ENCODE results near the gene AMN.

The AMN gene

DNA sequence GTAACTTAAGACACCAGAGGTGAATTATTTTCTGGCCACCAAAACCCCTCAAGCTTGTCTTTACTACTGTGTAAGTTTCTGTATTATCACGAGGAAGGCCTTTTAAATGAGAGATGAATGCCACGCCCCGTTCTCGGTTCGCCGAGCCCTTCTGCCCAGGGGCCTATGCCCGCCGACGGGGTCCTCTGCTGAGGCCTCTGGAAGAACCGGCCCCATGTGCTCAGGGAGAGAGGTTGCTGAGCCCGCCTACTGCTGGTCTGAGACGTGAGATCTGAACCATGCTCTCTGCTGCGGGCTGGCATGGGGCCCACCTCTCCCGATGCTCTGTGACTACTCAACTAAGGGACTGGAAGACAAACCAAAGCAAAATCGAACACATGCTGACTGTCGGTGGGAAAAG, 21.0 kb downstream of the AMN start:
- DNase-seq (ENCODE audit: low read depth in 2 of 3, low spot score in 1 of 3) = no peak

GRCh38 chr14:102943979-102944378, 21.5 kb downstream of the AMN start:
- DNase-seq (ENCODE audit: low read depth in 2 of 3, low spot score in 1 of 3) = no peak

DNA sequence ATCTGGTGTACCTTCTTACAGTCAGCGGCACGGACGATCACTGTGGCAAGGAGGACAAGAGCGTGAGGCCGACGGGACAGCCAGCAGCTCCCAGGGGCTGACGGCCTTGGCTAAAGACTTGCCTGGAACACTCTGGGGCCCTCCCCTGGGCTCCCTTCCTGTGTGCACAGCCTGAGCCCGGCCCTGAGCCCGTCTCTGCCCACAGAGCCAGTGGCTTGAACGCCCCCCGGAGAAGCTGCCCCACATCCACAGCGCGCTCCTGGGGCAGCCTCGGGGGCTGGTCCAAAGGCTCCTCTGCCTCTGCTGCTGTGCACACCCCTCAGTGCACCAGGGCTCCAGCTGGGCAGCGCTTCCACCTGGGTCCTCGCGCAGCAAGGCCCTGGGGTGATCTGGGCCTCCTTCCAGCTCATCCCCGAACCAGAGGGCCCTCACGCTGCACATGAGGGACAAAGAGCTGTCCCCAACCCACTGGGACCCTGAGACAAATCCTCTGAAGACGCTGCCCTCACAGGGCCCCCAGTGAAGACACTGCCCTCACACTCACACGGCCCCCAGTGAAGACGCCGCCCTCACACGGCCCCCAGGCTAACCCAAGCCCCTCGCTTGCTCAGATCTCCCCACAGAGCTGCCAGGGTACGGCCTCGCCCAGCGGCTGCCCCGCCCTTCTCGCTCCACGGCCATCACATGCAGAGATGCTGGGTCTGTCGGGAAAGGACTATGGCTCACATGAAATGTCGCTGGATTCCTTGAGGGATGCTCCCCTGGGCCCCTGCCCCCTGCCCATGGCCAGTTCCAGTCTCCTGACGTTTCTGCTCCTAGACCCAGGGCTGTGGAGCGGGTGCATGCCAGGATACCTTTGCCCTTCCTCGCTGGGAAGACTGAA, 22.2 kb downstream of the AMN start:
- DNase-seq (ENCODE audit: low read depth in 2 of 3, low spot score in 1 of 3) = no peak

GRCh38 chr14:102945346-102946130, 23.1 kb downstream of the AMN start:
- no peak for DNase-seq (ENCODE audit: low read depth in 2 of 3, low spot score in 1 of 3)

DNA sequence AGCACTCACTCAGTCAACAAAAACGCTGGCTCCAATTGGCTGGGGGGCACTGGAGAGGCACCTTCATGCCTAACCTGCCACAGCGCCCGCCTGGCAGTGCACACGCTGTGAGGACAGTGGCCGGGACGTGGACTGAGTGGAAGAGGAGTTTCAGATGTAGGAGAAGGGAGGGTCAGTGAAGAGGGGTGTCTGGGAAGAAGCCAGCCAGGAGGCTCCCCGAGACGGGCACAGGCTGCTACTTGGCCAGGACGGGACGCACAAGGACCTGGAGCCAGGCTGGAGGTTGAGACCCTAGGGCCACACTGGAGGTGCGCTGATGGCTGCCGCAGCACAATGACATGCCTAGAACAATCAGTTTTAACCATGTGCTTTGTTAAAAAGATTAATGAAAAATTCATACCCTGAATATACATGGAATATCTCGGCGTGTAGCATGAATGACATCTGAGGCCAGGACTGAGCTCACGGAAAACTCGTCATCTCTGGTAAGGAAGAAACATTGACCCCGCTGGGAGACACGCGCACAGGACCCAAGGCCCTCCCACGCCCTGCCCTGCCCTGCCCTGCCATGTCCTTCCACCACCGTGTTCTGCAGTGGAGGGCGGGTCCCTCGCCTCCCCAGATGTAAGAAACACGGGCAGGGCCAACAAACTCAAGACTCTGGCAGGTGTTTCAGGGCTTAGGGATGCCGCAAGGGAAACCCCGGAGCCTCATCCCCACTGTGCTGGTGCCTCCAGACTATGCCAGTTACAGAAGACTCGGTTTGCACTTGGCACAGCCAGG, 25.0 kb downstream of the AMN start:
- no peak for DNase-seq (ENCODE audit: low read depth in 2 of 3, low spot score in 1 of 3)

DNA sequence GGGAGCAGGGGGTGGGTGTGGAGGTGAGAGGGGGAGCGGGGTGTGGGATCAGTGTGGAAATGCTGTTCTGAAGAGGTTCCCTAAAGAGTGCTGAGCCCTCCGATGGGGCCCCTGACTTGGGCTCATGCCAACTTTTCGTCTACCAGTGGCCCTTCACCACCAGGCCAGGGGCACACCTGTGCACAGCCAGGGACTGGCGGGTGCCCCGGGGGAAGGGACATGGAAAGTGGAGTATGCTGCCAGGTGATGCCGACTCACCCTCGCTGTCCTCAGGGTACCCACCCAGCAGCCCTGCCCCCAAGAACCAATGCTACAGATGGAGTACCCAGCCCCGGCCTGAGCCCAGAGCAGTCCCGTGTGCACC, 26.2 kb downstream of the AMN start:
- no peak for DNase-seq (ENCODE audit: low read depth in 2 of 3, low spot score in 1 of 3)

- peak in 1 of 3 donors; percentile 17 for DNase-seq (ENCODE audit: low read depth in 2 of 3, low spot score in 1 of 3)
Measured at GRCh38 chr14:102949062-102949800, 26.8 kb downstream of the AMN start.

DNA sequence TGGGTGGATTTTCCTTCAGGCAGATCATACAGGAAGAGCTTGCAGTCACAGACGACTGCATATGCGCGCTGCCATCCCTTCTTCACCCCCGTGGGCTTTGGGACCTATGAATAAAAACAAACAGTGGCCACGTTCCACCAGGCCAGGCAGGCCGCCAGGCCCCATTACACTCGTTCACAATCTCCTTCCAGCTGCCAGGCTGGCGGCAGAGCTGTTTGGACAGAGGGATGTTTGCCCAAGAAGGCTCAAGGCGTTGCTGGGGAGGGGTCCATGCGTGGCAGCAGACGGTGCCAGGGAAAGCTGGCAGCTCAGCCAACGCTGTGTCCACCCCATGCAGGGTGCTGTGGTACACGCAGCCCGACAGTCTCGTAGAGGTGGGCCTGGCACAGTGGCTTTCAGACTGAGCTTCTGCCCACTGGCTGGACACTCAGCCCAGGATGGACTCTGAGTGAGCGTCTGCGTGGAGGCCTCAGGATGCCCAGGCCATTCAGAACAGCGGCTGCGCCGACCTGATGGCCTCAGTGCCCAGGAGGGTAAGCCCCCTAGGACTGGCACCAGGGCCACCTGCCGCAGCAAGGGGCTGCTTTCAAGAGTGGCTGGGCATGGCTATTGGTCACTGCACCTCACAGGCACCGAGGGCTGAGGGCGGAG, 27.5 kb downstream of the AMN start:
- no peak for DNase-seq (ENCODE audit: low read depth in 2 of 3, low spot score in 1 of 3)

GRCh38 chr14:102951034-102951433, 28.6 kb downstream of the AMN start:
- DNase-seq (ENCODE audit: low read depth in 2 of 3, low spot score in 1 of 3) = no peak

DNA sequence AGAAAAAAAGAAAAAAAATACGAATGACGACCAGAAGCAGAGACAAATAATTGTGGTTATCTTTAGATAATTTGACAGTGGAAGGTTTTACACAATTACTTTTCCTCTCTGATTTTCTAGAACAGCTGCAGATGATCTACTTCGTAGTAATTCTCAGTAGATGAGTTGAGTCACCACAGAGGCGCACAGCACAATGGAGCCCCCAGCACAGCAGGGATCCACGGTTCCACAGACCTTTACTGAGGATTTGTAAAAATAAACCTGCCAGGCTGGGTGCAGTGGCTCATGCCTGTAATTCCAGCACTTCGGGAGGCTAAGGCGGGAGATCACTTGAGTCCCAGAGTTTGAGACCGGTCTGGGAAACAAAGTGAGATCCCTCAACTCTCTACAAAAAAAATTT, 29.3 kb downstream of the AMN start:
- no peak for DNase-seq (ENCODE audit: low read depth in 2 of 3, low spot score in 1 of 3)

- no peak for DNase-seq (ENCODE audit: low read depth in 2 of 3, low spot score in 1 of 3)
Measured at GRCh38 chr14:102952276-102952675, 29.8 kb downstream of the AMN start.

DNA sequence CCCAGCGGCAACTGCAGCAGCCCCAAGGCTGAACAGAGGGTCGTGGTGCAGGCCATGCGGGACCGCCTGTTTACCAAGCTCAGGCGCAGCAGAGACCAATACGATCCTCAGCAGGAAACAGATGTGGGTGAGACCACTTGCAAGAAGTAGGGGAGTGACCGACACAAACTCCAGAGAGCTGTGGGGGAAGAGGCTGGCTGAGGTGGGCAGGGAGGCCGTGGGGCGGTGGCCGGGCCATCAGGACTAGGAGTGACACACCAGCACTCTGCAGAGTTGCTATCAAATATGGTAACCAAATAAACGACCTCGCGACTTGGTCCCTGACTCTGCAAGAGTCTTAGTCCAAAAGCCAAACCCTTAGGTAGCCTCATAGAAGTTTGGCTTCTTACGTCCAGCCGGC, 30.6 kb downstream of the AMN start:
- no peak for DNase-seq (ENCODE audit: low read depth in 2 of 3, low spot score in 1 of 3)

DNA sequence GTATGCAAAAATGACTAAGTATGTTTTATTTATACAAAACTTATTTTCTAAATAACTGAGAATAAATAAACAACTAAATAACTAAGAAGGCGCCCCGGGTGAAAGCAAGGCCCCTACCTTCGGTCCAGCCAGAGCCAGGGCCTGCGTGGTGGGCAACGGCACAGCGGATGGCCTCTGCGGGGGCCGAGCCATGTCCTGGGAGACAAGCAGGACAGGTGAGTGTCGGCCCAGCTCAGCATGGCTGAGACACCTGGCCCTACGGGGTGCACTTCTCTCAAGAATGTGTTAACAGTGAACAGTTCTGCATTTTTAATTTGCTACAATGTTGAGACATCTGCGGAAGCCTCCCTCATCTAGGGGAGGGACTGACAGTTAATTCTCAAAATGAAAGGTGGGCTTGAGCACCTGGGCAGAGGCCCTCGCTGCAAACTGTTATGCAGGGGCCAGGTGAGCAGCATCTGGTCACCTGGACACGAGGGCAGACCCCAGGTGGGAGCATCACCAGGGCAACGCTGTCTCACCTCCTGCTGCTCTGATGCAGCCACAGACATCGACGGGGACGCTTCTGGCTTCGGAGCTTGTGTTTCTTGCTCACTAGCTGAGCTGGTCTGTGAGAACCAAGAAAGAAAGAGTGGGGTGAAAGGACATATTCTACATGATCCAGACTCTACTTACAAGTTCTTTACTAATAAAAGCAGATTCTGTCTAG, 31.8 kb downstream of the AMN start:
- DNase-seq (ENCODE audit: low read depth in 2 of 3, low spot score in 1 of 3) = no peak

- no peak for DNase-seq (ENCODE audit: low read depth in 2 of 3, low spot score in 1 of 3)
Measured at GRCh38 chr14:102955636-102956408, 33.4 kb downstream of the AMN start.

GRCh38 chr14:102957222-102957621, 34.8 kb downstream of the AMN start:
- DNase-seq (ENCODE audit: low read depth in 2 of 3, low spot score in 1 of 3) = no peak

GRCh38 chr14:102958461-102958860, 36.0 kb downstream of the AMN start:
- no peak for DNase-seq (ENCODE audit: low read depth in 2 of 3, low spot score in 1 of 3)

- no peak for DNase-seq (ENCODE audit: low read depth in 2 of 3, low spot score in 1 of 3)
Measured at GRCh38 chr14:102962111-102962627, 39.7 kb downstream of the AMN start.

DNA sequence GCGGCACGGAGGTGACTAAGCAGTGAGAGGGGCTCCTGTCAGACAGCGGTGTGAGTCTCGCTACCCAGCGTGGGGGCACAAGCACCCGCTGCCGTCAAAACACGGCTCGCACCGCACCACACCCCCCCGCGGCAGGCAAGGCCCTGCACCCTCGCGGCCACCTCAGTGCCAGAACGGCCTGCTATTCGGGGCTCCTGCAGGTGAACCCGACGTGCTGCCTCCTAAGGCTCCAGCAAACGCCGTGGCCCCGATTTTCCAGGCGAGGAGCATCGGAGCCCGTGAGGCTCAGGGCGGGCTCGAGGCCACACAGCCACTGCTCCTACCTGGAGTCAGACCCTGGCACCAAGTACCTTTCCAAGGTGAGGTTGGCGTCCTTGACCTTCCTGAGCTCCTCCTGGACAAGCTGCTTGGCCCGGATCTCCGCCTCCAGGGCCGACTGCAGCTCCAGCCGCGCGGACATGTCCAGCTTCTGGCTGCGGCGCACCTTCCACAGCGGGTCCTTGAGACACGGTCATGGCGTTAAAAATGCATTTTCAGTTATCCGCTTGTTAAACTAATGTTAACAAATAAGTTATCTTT, 41.8 kb downstream of the AMN start:
- no peak for DNase-seq (ENCODE audit: low read depth in 2 of 3, low spot score in 1 of 3)

Data from stimulated activated CD4-positive, alpha-beta T cell treated with anti-CD3 and anti-CD28 coated beads, Interleukin-12 subunit alpha, Interleukin-12 subunit beta, amount 100 ng/mL, for 48 hours (primary cell).